ENCODE measurements around the gene SLC27A5. TPM values are rescaled to one million over a fixed set of nuclear protein-coding genes. Genes with fewer than 3 reads are reported as not detected.

The SLC27A5 gene
- total RNA-seq, 3 donors from 2014 or later (not counting 1 experiment from before 2014, with no cell fraction given), result 4.6 to 7.0 (median 4.7) TPM

- Histone ChIP-seq H3K27me3 (ENCODE audit: control insufficient read depth, insufficient read depth, low read length) (no peaks in the 10 kb centered on the region), H3K4me1 (ENCODE audit: control insufficient read depth, insufficient read depth, low read length) (peaks cover 31% of the 10 kb centered on the region), H3K9me3 (ENCODE audit: control insufficient read depth, insufficient read depth, low read length) (no peaks in the 10 kb centered on the region), H3K4me3 (ENCODE audit: low read length) (no peak overlapping the region), H3K36me3 (ENCODE audit: control insufficient read depth, insufficient read depth, low read length) (peaks cover 74% of the 10 kb centered on the region), H3K27ac (ENCODE audit: low read length) (no peak overlapping the region)
- Mint-ChIP-seq H3K27ac (peak overlapping the region; percentile 16 to 44), H3K27me3 (ENCODE audit: low read depth in 2 of 2) (no peaks in the 10 kb centered on the region), H3K4me3 (no peak overlapping the region), H3K4me1 (peaks cover 30 to 39% of the 10 kb centered on the region in 2 donors), H3K9me3 (no peaks in the 10 kb centered on the region), H3K36me3 (no peaks in the 10 kb centered on the region)
- 63% methylated on average over 1 of the region's 1 CpG for WGBS (ENCODE audit: insufficient coverage)
- intact Hi-C loops (cut with micrococcal nuclease), result no loop called here
- TF ChIP-seq, protein P1, sequence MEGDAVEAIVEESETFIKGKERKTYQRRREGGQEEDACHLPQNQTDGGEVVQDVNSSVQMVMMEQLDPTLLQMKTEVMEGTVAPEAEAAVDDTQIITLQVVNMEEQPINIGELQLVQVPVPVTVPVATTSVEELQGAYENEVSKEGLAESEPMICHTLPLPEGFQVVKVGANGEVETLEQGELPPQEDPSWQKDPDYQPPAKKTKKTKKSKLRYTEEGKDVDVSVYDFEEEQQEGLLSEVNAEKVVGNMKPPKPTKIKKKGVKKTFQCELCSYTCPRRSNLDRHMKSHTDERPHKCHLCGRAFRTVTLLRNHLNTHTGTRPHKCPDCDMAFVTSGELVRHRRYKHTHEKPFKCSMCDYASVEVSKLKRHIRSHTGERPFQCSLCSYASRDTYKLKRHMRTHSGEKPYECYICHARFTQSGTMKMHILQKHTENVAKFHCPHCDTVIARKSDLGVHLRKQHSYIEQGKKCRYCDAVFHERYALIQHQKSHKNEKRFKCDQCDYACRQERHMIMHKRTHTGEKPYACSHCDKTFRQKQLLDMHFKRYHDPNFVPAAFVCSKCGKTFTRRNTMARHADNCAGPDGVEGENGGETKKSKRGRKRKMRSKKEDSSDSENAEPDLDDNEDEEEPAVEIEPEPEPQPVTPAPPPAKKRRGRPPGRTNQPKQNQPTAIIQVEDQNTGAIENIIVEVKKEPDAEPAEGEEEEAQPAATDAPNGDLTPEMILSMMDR (IDR thresholded peaks at IDR 0.05), result no peak
- DNase-seq (peak in 1 of 2 donors; percentile 17), ATAC-seq (no peak)
Measured at GRCh38 chr19:58551123-58551497, 39.3 kb upstream of the SLC27A5 start.

DNA sequence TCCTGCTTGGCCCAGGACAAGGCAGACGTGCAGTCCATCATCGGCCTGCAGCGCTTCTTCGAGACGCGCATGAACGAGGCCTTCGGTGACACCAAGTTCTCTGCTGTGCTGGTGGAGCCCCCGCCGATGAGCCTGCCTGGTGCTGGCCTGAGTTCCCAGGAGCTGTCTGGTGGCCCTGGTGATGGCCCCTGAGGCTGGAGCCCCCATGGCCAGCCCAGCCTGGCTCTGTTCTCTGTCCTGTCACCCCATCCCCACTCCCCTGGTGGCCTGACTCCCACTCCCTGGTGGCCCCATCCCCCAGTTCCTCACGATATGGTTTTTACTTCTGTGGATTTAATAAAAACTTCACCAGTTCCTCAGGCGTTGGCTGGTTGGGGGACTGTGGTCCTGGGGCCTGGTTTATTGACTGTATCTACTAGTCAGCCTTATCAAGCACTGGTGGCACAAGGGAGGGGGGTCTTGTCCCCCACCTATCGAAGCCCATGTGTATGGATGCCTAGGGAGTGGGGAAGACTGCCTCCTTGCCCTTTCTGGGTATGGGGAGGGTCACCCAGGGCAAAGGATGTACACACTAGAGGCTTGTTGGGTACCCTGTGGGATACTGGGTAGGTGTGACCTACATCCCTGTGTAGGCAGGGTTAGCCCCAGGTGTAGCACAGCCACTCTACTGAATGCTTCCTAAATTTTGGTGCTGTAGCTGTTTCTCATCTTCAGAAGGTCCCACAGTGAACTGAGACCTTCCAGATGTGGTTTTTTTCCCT, 38.8 kb upstream of the SLC27A5 start:
- H3K9me3 Mint-ChIP-seq, result no peaks in the 10 kb centered on the region
- no peaks in the 10 kb centered on the region for H3K27me3 ChIP-seq (ENCODE audit: control insufficient read depth, insufficient read depth, low read length)
- peaks cover 72% of the 10 kb centered on the region for H3K36me3 ChIP-seq (ENCODE audit: control insufficient read depth, insufficient read depth, low read length)
- no peaks in the 10 kb centered on the region for H3K9me3 ChIP-seq (ENCODE audit: control insufficient read depth, insufficient read depth, low read length)
- H3K4me1 ChIP-seq (ENCODE audit: control insufficient read depth, insufficient read depth, low read length), result peaks cover 32% of the 10 kb centered on the region
- WGBS (ENCODE audit: insufficient coverage), result 94% methylated on average over 13 of the region's 13 CpGs
- DNase-seq, result peak in 1 of 2 donors; percentile 16
- TF ChIP-seq, protein P1 (IDR thresholded peaks at IDR 0.05), result no peak
- H3K36me3 Mint-ChIP-seq, result no peaks in the 10 kb centered on the region
- H3K27ac ChIP-seq (ENCODE audit: low read length), result no peak overlapping the region
- peak overlapping the region; percentile 16 to 44 for H3K27ac Mint-ChIP-seq
- intact Hi-C loops (cut with micrococcal nuclease), result no loop called here
- H3K4me3 ChIP-seq (ENCODE audit: low read length), result no peak overlapping the region
- no peak for ATAC-seq
- H3K4me1 Mint-ChIP-seq, result peaks cover 36 to 44% of the 10 kb centered on the region in 2 donors
- no peak overlapping the region for H3K4me3 Mint-ChIP-seq
- H3K27me3 Mint-ChIP-seq (ENCODE audit: low read depth in 2 of 2), result no peaks in the 10 kb centered on the region

DNA sequence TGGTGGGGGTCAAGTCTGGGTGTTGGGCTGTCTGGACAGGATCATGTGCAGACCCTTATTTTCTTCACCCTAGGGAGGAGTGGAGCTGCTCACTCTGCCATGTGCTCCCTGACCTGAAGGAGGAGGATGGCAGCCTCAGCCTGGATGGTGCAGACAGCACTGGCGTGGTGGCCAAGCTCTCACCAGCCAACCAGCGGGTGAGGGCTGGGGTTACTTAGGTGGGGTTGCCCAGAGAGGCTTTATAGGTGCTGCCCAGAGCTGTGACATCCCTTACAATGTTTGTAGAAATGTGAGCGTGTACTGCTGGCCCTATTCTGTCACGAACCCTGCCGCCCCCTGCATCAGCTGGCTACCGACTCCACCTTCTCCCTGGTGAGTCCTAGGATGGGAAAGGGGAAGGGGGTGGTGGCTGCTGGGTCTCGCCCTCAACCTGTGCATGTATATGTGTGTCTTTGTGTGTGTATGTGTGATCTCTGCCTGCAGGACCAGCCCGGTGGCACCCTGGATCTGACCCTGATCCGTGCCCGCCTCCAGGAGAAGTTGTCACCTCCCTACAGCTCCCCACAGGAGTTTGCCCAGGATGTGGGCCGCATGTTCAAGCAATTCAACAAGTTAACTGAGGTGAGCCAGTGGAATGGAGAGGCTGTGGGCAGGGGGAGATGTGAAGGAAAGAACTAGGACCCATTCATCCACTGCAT, 38.0 kb upstream of the SLC27A5 start:
- Histone ChIP-seq H3K36me3 (ENCODE audit: control insufficient read depth, insufficient read depth, low read length) (peaks cover 72% of the 10 kb centered on the region), H3K27ac (ENCODE audit: low read length) (no peak overlapping the region), H3K4me1 (ENCODE audit: control insufficient read depth, insufficient read depth, low read length) (peaks cover 34% of the 10 kb centered on the region), H3K9me3 (ENCODE audit: control insufficient read depth, insufficient read depth, low read length) (no peaks in the 10 kb centered on the region), H3K4me3 (ENCODE audit: low read length) (no peak overlapping the region), H3K27me3 (ENCODE audit: control insufficient read depth, insufficient read depth, low read length) (no peaks in the 10 kb centered on the region)
- Mint-ChIP-seq H3K4me3 (peak overlapping the region; percentile 31), H3K27ac (no peak overlapping the region), H3K4me1 (peaks cover 35 to 44% of the 10 kb centered on the region in 2 donors), H3K27me3 (ENCODE audit: low read depth in 2 of 2) (no peaks in the 10 kb centered on the region), H3K9me3 (no peaks in the 10 kb centered on the region), H3K36me3 (no peaks in the 10 kb centered on the region)
- TF ChIP-seq, protein P1 (IDR thresholded peaks at IDR 0.05), result no peak
- intact Hi-C loops (cut with micrococcal nuclease), result no loop called here
- no peak for ATAC-seq
- WGBS (ENCODE audit: insufficient coverage), result 97% methylated on average over 11 of the region's 11 CpGs
- DNase-seq, result no peak

Data from natural killer cell (primary cell).